NCI-H1105 treated with DMSO at 0.1 percent for 48 hours (cell line): ENCODE results near the gene HSPG2.
"Not testable (repeated sequence)": the region's sequence is repeated elsewhere in the genome, so short reads cannot be mapped to it uniquely, and the experiment has no call there.

Experiments
- DNase-seq: peaks from one replicate; lab custom pipeline; 2025; lab: John Stamatoyannopoulos, UW

HSPG2 gene

GRCh38 chr1:21932127-21932526 lies 5.0 kb downstream of the HSPG2 start:
- DNase-seq: no peak

GRCh38 chr1:21931171-21932093 lies 5.7 kb downstream of the HSPG2 start:
- no peak for DNase-seq

- no peak for DNase-seq
These were observed 6.4 kb downstream of the HSPG2 start for GRCh38 chr1:21930629-21931170.

GRCh38 chr1:21930080-21930571 lies 7.0 kb downstream of the HSPG2 start:
- no peak for DNase-seq

GRCh38 chr1:21927533-21928237 lies 9.4 kb downstream of the HSPG2 start:
- DNase-seq: no peak

GRCh38 chr1:21926814-21927532 lies 10.1 kb downstream of the HSPG2 start:
- no peak for DNase-seq

GRCh38 chr1:21926065-21926464 lies 11.0 kb downstream of the HSPG2 start:
- DNase-seq: no peak

GRCh38 chr1:21925334-21925940 lies 11.7 kb downstream of the HSPG2 start:
- no peak for DNase-seq

- no peak for DNase-seq
These were observed 12.6 kb downstream of the HSPG2 start for GRCh38 chr1:21924503-21925005.

GRCh38 chr1:21922090-21923013 lies 14.8 kb downstream of the HSPG2 start:
- DNase-seq: no peak

- no peak for DNase-seq
These were observed 15.8 kb downstream of the HSPG2 start for GRCh38 chr1:21921100-21921875.

- no peak for DNase-seq
These were observed 17.6 kb downstream of the HSPG2 start for GRCh38 chr1:21919520-21919919.

- DNase-seq: not testable (repeated sequence)
These were observed 19.9 kb downstream of the HSPG2 start for GRCh38 chr1:21917239-21917631.

- no peak for DNase-seq
These were observed 20.5 kb downstream of the HSPG2 start for GRCh38 chr1:21916447-21917238.

GRCh38 chr1:21914880-21915640 lies 22.1 kb downstream of the HSPG2 start:
- peak; percentile 69 for DNase-seq

GRCh38 chr1:21914450-21914849 lies 22.7 kb downstream of the HSPG2 start:
- peak; percentile 63 for DNase-seq

GRCh38 chr1:21913763-21914162 lies 23.3 kb downstream of the HSPG2 start:
- DNase-seq: no peak

- no peak for DNase-seq
These were observed 23.9 kb downstream of the HSPG2 start for GRCh38 chr1:21913258-21913657.
